Gastrocnemius medialis (tissue), 4 donors: ENCODE measurements around the gene ADCY9.

Experiments used
- POLR2A ChIP-seq, 2 donors: fragments of 450-650 bp; IDR thresholded peaks; one replicate each; pipeline ENCODE4 v1.6.1; 2017; ENCODE audit warnings: antibody characterized with exemption in 2 of 2, mild to moderate bottlenecking in 2 of 2, moderate library complexity in 2 of 2
- TF ChIP-seq, protein P1 (sequence below), 5 experiments: fragments of 450-650 bp in 3 of 5; fragments of 200-600 bp in 2 of 5; sonication (generic) in 2 of 5; IDR thresholded peaks in 4 of 5; conservative IDR thresholded peaks in 1 of 5; 1 replicate in 4 of 5; 2 replicates in 1 of 5; pipeline ENCODE4 v1.5.1; 2016 to 2019; ENCODE audit warnings: antibody characterized with exemption in 5 of 5, mild to moderate bottlenecking in 3 of 5, moderate library complexity in 3 of 5

DNA sequence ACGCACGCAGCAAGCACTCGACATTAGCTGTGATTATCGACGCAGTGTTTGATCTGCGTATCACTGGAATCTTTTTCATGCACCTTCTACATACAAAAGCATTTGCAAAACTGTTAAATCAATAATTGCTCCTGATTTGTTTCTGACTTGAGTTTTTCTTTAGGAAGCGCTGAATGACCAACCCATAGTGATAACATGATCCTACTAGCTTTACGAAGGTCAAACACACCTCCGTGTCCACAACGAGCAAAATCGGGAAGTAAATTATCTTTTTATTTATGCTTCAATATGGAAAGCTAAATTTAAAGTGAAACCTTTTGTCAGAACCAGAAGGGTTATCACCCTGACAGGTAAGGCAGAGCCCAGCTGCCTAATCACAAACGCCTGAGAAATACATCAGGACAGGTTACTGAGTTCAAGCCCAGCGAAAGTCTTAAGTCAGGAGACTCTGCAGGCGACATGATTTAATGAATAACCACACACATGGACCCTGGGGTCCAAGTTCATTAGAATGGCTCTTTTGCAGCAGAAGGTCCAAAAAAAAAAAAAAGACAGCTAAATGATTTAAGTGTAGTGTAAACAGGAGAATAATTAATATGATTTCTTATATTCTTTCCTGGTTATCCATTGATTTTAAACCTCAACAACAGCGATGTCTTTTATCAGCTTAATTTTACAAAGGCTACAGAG lies 104.2 kb downstream of the ADCY9 start:
- TF ChIP-seq, protein P1, sequence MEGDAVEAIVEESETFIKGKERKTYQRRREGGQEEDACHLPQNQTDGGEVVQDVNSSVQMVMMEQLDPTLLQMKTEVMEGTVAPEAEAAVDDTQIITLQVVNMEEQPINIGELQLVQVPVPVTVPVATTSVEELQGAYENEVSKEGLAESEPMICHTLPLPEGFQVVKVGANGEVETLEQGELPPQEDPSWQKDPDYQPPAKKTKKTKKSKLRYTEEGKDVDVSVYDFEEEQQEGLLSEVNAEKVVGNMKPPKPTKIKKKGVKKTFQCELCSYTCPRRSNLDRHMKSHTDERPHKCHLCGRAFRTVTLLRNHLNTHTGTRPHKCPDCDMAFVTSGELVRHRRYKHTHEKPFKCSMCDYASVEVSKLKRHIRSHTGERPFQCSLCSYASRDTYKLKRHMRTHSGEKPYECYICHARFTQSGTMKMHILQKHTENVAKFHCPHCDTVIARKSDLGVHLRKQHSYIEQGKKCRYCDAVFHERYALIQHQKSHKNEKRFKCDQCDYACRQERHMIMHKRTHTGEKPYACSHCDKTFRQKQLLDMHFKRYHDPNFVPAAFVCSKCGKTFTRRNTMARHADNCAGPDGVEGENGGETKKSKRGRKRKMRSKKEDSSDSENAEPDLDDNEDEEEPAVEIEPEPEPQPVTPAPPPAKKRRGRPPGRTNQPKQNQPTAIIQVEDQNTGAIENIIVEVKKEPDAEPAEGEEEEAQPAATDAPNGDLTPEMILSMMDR (IDR thresholded peaks at IDR 0.05 in 4 of 5, conservative IDR thresholded peaks at IDR 0.05 in 1 of 5) = no peak
- no peak for TF ChIP-seq POLR2A (IDR thresholded peaks at IDR 0.05)
